GM10847 (cell line): Measurements from ENCODE around the gene HLA-DOA.

Source experiments
- POLR2A ChIP-seq: IDR thresholded peaks from 2 replicates; pipeline ENCODE4 v1.6.1; 2011; ENCODE audit not compliant: insufficient read length; ENCODE audit errors: extremely low read depth

Gene HLA-DOA

DNA sequence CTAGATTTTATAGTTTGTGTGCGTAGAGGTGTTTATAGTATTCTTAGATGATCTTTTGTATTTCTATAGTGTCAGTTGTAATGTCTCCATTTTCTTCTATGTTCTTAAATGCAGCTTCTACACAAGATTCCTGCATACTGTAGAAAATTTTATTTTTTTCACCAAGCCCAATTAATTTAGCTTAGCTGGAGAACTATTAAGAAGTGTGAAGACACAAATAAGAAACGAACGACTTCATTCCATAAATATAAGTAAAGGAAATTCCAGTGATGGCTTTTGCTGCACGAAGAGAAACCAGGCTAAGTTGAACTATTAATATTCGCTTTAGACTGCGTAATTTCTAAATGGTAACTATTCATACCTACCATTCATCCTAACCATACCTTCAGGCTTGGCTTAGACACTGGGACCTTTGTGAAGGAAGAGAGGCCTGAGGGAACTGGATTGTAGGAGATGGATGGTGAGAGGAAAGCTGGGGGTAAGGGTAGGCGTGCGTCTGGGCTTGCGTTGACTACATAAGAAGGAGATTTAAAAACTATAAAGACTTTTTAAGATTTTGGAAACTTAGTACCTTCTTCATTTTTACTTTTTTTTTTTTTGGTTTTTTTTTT, 15.9 kb downstream of the HLA-DOA start:
- no peak for TF ChIP-seq POLR2A

DNA sequence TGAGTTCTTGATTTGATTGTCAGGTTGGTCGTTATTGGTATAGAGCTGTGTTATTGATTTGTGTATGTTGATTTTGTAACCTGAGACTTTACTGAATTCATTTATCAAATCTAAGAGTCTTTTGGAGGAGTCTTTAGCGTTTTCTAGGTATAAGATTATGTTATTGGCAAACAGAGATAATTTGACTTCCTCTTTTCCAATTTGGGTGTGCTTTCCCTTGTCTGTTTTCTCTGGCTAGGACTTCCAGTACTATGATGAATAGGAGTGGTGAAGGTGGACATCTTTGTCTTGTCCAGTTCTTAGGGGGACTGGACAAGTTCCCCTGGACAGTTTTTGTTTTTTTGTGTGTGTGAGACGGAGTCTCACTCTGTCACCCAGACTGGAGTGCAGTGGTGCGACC, 17.4 kb downstream of the HLA-DOA start:
- no peak for TF ChIP-seq POLR2A

DNA sequence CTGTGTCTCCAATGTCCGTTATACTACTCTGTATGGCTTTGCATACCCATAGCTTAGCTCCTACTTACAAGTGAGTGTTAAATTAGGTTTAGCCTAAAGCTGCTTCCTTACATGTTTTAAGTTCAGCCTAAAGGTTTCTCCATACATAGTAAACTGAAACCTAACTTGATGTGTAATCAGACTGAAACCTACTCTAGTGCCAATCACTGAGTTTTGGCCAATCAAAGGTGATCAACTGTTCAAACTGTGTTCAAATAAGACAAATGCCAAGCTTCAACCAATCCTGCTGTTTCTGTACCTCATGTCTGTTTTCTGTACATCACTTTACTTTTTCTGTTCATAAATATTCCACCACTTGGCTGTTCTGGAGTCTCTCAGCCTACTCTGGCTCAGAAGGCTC, 20.0 kb downstream of the HLA-DOA start:
- no peak for TF ChIP-seq POLR2A

DNA sequence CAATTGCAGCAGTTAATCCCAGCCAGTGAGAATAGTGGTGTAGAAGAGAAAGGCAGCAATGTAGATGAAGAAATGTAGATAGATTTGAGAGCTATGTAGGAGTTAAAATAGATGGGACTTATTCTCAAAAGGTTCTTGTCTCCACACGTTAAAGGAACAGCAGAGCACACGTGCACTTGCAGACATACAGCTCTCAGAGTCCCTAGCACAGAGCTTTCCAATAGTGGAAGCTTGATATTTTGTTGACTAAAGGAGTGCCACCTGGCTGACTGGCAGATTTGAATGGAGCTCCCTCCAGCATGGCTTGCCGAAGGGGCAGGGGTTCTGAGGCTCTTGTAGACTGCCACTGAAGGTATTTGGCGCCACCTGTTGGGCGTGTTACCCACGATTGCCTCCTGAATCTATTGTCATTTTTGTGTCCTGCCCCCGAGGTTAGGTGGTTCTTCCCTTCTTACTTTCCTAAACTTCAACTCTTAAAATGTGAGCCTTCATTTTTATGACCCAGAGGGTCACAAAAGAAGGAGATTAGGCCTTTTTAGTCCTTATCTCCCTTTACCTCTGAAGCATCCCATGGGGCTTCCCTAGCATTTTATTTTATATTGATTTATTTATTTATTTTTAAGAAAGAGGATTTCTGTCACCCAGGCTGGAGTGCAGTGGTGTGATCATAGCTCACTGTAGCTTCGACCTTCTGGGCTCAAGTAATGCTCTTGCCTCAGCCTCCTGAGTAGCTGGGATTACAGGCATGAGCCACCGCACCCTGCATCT, 24.6 kb downstream of the HLA-DOA start:
- TF ChIP-seq POLR2A, result no peak

DNA sequence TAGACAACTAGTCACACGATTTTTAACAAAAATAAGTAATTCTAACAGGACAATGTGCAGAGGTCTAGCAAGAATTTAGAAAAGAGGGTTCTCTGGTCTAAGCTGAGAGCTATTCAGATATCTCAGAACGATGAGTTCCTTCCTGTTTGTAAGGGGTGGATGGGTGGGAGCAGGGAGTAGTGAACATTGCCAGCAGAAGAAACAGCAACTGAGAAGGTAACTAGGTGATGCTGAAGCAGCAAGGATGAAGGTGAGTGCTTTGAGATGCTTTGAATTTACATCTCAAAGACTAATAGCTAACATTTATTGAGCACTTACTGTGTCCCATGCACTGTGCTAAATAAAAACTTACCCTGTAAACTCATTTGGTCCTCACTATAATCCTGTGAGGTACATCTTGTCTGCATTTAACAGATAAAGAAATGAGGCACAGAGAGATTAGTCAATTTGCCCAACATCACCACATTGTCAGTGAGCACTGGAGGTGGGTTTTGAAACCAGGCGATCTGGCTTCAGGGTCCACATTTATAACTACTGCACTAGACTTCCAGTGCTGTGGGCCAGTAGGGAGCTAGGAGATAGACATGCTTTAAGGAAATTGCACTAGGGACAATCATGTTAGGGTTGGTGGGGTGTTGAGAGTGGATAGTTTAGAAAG, 25.3 kb downstream of the HLA-DOA start:
- TF ChIP-seq POLR2A, result no peak

DNA sequence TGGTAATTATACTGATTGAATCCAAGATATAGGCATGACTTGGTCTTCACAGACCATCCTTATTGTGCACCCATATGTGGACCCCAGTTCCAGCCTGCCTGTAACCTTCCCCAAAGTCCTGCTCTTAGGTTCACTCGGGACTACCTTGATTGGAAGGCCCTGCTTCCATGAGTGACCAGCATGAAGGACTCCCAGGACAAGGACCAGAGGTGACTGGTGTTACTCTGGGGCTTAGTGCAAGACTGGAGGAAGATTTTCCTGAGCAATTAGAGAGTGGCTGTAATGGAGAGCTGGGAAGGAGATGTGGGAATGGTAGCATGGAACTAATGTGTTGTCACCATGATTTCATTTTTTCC, 25.9 kb downstream of the HLA-DOA start:
- TF ChIP-seq POLR2A, result no peak

DNA sequence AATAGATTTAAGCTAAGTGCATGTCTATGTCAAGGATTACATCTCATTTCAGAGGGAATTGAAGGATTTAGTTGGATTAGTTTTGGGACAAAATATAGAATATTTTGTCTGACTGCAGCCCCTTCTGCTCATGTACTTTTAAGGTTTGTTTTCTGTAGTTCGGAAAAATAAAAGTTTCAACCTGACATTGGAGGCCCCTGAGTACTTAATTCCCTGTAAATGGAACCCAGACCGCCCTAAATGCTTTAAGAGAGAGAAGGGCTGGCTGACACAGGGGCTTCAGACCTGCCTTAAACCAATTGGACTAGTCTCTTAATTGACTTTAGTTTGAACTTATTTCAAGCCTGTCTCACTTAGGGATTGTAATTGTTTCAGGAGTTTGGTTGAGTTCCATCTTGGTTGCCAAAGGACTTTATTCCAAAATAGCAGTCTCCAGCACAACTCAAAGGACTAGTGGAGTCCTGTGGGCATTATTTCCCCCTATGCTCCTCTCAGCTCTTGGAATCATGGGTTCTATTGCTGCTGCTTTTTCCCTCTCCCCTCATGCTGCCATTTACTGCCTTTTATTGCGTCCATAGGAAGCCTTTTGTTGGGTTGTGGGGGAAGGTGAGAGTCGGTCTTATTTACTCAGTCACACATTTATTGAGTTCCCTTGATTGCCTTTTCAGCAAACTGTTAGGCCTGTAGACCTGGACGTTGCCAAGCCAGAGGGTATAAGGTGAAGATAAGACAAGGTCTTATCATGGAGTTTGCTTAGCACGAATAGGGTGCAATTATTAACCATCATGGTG, 26.5 kb downstream of the HLA-DOA start:
- no peak for TF ChIP-seq POLR2A

DNA sequence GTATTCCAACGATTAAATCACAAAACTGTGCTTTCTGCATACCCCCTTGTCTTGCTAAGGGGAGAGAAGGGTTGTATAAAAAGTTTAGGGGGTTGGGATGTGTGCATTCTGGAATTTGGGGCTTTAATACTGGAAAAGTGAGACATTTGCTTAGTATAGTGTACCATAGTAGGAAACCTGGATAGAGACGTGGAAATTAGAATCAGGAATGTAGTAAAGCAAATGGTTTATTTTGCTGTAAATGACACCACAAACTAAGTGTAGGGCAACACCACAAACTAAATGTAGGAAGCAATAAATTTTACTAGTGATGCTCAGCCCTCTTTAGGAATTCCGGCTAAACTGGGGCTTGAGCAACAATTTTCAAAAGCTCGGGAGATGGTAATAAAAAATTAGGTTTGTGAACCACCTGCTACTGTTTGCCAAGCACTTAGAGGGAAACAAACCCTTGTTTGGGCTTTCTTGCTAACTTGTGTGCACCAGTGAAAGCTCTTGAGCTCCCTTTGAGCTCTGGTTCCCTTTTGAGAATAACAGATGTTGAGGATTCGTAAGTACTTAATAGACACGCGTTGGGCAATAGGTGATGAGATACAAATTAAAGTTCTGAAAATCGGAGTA, 27.2 kb downstream of the HLA-DOA start:
- TF ChIP-seq POLR2A, result no peak

DNA sequence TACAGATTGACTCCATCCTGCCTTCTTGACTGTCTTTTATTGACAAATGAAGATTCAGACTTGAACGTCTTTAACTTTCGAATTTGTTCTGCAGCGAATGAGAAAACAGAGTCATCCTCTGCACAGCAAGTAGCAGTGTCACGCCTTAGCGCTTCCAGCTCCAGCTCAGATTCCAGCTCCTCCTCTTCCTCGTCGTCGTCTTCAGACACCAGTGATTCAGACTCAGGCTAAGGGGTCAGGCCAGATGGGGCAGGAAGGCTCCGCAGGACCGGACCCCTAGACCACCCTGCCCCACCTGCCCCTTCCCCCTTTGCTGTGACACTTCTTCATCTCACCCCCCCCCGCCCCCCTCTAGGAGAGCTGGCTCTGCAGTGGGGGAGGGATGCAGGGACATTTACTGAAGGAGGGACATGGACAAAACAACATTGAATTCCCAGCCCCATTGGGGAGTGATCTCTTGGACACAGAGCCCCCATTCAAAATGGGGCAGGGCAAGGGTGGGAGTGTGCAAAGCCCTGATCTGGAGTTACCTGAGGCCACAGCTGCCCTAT, 28.8 kb downstream of the HLA-DOA start:
- no peak for TF ChIP-seq POLR2A

DNA sequence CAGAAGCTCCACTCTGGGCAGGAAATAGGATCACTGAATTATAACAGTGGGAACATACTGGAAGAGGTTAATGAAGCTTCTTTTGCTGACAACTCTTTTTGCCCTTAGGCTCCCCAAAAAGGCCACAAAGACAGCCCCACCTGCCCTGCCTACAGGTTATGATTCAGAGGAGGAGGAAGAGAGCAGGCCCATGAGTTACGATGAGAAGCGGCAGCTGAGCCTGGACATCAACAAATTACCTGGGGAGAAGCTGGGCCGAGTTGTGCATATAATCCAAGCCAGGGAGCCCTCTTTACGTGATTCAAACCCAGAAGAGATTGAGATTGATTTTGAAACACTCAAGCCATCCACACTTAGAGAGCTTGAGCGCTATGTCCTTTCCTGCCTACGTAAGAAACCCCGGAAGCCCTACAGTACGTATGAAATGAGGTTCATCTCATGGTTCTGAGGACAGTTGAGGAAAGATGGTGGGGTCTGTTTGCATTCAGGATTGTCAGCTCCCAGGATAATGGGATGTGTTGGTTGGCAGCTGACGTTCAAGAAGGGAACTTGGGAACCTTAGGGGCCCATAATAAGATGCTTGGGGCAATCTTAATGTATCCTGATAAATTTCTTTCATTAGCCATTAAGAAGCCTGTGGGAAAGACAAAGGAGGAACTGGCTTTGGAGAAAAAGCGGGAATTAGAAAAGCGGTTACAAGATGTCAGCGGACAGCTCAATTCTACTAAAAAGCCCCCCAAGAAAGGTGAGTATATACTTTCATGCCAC, 29.5 kb downstream of the HLA-DOA start:
- TF ChIP-seq POLR2A, result no peak

DNA sequence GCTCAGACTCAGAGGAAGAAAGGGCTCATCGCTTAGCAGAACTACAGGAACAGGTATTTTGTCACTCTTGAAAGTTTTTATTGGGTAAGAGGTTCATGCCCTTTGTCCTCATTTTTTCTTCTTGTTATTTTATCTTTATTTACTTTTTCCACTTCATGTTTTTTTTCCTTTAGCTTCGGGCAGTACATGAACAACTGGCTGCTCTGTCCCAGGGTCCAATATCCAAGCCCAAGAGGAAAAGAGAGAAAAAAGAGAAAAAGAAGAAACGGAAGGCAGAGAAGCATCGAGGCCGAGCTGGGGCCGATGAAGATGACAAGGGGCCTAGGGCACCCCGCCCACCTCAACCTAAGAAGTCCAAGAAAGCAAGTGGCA, 31.5 kb downstream of the HLA-DOA start:
- TF ChIP-seq POLR2A, result no peak

DNA sequence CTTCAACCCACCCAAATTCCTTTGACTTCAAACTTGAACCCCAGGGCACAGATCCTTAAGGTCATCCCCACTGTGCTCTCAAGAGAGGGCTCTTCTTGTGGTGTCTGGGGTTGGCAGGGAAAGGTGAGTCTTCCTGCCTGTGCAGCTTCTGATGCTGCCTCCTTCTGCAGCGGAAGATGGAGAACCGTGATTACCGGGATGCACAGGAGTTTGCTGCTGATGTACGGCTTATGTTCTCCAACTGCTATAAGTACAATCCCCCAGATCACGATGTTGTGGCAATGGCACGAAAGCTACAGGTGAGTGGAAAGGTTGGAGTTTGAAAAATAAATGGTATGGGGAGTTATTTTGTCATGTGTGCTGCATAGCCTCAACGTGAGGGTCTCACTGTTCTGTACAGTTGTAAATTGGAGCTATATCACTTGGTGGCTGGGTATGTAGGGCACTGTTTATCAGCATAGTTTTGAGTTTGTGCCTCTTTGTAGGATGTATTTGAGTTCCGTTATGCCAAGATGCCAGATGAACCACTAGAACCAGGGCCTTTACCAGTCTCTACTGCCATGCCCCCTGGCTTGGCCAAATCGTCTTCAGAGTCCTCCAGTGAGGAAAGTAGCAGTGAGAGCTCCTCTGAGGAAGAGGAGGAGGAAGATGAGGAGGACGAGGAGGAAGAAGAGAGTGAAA, 32.0 kb downstream of the HLA-DOA start:
- TF ChIP-seq POLR2A, result no peak

DNA sequence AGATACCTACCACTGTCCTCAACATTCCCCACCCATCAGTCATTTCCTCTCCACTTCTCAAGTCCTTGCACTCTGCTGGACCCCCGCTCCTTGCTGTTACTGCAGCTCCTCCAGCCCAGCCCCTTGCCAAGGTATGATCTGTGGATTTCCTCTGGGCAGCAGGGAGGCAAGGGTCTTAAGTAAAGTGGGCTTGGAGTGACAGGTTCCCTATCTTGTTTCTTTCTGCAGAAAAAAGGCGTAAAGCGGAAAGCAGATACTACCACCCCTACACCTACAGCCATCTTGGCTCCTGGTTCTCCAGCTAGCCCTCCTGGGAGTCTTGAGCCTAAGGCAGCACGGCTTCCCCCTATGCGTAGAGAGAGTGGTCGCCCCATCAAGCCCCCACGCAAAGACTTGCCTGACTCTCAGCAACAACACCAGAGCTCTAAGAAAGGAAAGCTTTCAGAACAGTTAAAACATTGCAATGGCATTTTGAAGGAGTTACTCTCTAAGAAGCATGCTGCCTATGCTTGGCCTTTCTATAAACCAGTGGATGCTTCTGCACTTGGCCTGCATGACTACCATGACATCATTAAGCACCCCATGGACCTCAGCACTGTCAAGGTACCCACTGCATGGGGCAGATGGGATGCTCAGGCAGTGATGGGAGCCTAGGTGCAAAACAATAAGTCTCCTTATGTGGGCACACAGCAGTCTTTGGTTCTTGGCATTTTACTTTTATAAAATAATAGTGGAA, 32.9 kb downstream of the HLA-DOA start:
- TF ChIP-seq POLR2A, result no peak

DNA sequence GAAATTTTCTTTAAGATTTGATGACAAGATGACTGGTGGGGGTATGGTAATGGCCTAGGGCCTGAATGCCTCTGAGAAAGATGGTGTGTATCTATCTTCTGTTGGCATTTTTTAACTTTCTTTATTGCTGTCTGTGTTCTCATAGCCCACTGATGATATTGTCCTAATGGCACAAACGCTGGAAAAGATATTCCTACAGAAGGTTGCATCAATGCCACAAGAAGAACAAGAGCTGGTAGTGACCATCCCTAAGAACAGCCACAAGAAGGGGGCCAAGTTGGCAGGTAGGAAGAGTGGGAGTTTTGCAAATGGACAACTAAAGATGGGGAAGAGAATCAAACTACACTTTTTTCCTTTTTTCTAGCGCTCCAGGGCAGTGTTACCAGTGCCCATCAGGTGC, 33.5 kb downstream of the HLA-DOA start:
- TF ChIP-seq POLR2A, result no peak
